H1 (cell line): Measurements from ENCODE around the gene SLC12A7. TPM values are rescaled to one million over a fixed set of nuclear protein-coding genes. Genes with fewer than 3 reads are reported as not detected.

Experiments used
- CTCF ChIA-PET: fragments of 300-600 bp; sonication (Branson Sonifier 250); formaldehyde crosslinking; loops from one replicate; lab custom pipeline; 2021; ENCODE audit not compliant: partially characterized antibody; lab: Charles Lee
- POLR2A ChIA-PET: fragments of 300-600 bp; sonication (Branson Sonifier 250); formaldehyde crosslinking; loops from one replicate; lab custom pipeline; 2021; ENCODE audit warnings: inconsistent platforms; ENCODE audit not compliant: partially characterized antibody; lab: Charles Lee
- DNase-seq, 2 experiments: peaks; one replicate each; pipeline versions ENCODE4 v3.0.0 to v3.0.0-alpha.2; 2010 to 2022; ENCODE audit warnings: low spot score in 2 of 2, low read depth in 1 of 2, mixed read lengths in 1 of 2
- FAIRE-seq: peaks from 2 replicates; lab custom pipeline; 2011; peaks lifted over from hg19 to GRCh38; lab: Jason Lieb, UNC
- H2AFZ ChIP-seq: 2 replicates; pipeline ENCODE4 v1.8.1; 2012; ENCODE audit warnings: low read length, inconsistent platforms
- H2AK5ac ChIP-seq: 2 replicates; pipeline ENCODE4 v1.6.1; 2013; ENCODE audit warnings: low read depth, low read length
- H2BK120ac ChIP-seq: replicated peaks from 2 replicates; pipeline ENCODE3; 2013; ENCODE audit warnings: low read depth, low read length, inconsistent platforms
- H2BK12ac ChIP-seq: 2 replicates; pipeline ENCODE4 v1.6.1; 2013; ENCODE audit warnings: low read depth, low read length
- H2BK15ac ChIP-seq: 2 replicates; pipeline ENCODE4 v1.6.1; 2013; ENCODE audit warnings: low read length
- H2BK20ac ChIP-seq: 2 replicates; pipeline ENCODE4 v1.6.1; 2013; ENCODE audit warnings: low read length
- H2BK5ac ChIP-seq: 2 replicates; pipeline ENCODE4 v1.6.1; 2013; ENCODE audit warnings: low read depth, low read length
- H3K14ac ChIP-seq: 2 replicates; pipeline ENCODE4 v1.6.1; 2013; ENCODE audit warnings: inconsistent platforms; ENCODE audit not compliant: insufficient read length
- H3K18ac ChIP-seq: 2 replicates; pipeline ENCODE4 v1.6.1; 2013; ENCODE audit warnings: low read length; ENCODE audit errors: extremely low read depth
- H3K23ac ChIP-seq: 2 replicates; pipeline ENCODE4 v1.6.1; 2013; ENCODE audit warnings: inconsistent platforms; ENCODE audit not compliant: insufficient read length
- H3K23me2 ChIP-seq: 2 replicates; pipeline ENCODE4 v1.6.1; 2013; ENCODE audit warnings: low read depth, low read length
- H3K27ac ChIP-seq: 2 replicates; pipeline ENCODE4 v1.6.1; 2011; ENCODE audit warnings: low read depth, low read length, inconsistent platforms
- H3K27me3 ChIP-seq, 4 experiments: replicated peaks in 1 of 4; 1 replicate in 1 of 4; 2 replicates in 3 of 4; pipeline versions ENCODE4 v1.6.1 to v1.8.1; 2011 to 2013; ENCODE audit warnings: low read length in 3 of 4, mild to moderate bottlenecking in 3 of 4, inconsistent platforms in 2 of 4, mixed read lengths in 2 of 4, moderate library complexity in 1 of 4; ENCODE audit not compliant: control insufficient read depth in 3 of 4, insufficient read depth in 3 of 4; ENCODE audit errors: extremely low read depth in 1 of 4
- H3K36me3 ChIP-seq, 4 experiments: 2 replicates each; pipeline versions ENCODE4 v1.6.1 to v1.8.1; 2011 to 2013; ENCODE audit warnings: mild to moderate bottlenecking in 4 of 4, low read length in 3 of 4, moderate library complexity in 2 of 4, control low read depth in 1 of 4, inconsistent platforms in 1 of 4; ENCODE audit not compliant: insufficient read depth in 4 of 4, control insufficient read depth in 2 of 4
- H3K4ac ChIP-seq: replicated peaks from 2 replicates; pipeline ENCODE3; 2013; ENCODE audit warnings: low read length, low read depth, mixed read lengths, inconsistent platforms; ENCODE audit not compliant: insufficient read length
- H3K4me1 ChIP-seq, 4 experiments: replicated peaks in 1 of 4; 1 replicate in 1 of 4; 2 replicates in 3 of 4; pipeline versions ENCODE4 v1.6.1 to v1.8.1; 2011 to 2013; ENCODE audit warnings: low read length in 3 of 4, inconsistent platforms in 2 of 4, mixed read lengths in 1 of 4; ENCODE audit not compliant: insufficient read depth in 4 of 4, control insufficient read depth in 3 of 4
- H3K4me2 ChIP-seq, 2 experiments: 2 replicates each; pipeline versions ENCODE4 v1.6.1 to v1.8.1; 2011 to 2013; ENCODE audit warnings: low read depth in 2 of 2, low read length in 2 of 2, control low read depth in 1 of 2, inconsistent platforms in 1 of 2, mild to moderate bottlenecking in 1 of 2; ENCODE audit not compliant: insufficient read depth in 1 of 2
- H3K4me3 ChIP-seq, 4 experiments: fragments of 200-600, 300-600 bp in 1 of 4; sonication (generic), shearing (Covaris generic), sonication (Bioruptor Twin) in 1 of 4; 2 replicates each; pipeline versions ENCODE4 v1.5.1 to v1.8.1; 2011 to 2016; ENCODE audit warnings: low read length in 4 of 4, low read depth in 3 of 4, control low read depth in 2 of 4, inconsistent platforms in 2 of 4, mild to moderate bottlenecking in 2 of 4, mixed read lengths in 1 of 4, moderate library complexity in 1 of 4; ENCODE audit not compliant: insufficient read depth in 2 of 4; ENCODE audit errors: extremely low read depth in 1 of 4
- H3K56ac ChIP-seq: replicated peaks from 2 replicates; pipeline ENCODE3; 2013; ENCODE audit warnings: low read depth, mild to moderate bottlenecking, mixed read lengths, low read length, inconsistent platforms; ENCODE audit not compliant: insufficient read length
- H3K79me1 ChIP-seq: 2 replicates; pipeline ENCODE4 v1.6.1; 2013; ENCODE audit warnings: low read depth, low read length, control low read depth
- H3K79me2 ChIP-seq, 2 experiments: 2 replicates each; pipeline versions ENCODE4 v1.6.1 to v1.8.1; 2012 to 2013; ENCODE audit warnings: low read length in 2 of 2, mild to moderate bottlenecking in 2 of 2, inconsistent platforms in 1 of 2; ENCODE audit not compliant: insufficient read depth in 2 of 2, control insufficient read depth in 1 of 2
- H3K9ac ChIP-seq, 4 experiments: replicated peaks in 1 of 4; 1 replicate in 1 of 4; 2 replicates in 3 of 4; pipeline versions ENCODE4 v1.6.1 to v1.8.1; 2011 to 2013; ENCODE audit warnings: low read depth in 3 of 4, low read length in 3 of 4, control low read depth in 2 of 4, mild to moderate bottlenecking in 2 of 4, moderate library complexity in 2 of 4, inconsistent platforms in 1 of 4; ENCODE audit errors: extremely low read depth in 1 of 4
- H3K9me3 ChIP-seq, 2 experiments: 2 replicates each; pipeline versions ENCODE4 v1.6.1 to v1.8.1; 2012 to 2013; ENCODE audit warnings: mild to moderate bottlenecking in 2 of 2, moderate library complexity in 2 of 2, control low read depth in 1 of 2, inconsistent platforms in 1 of 2, low read depth in 1 of 2, low read length in 1 of 2, mixed read lengths in 1 of 2; ENCODE audit not compliant: insufficient read depth in 2 of 2
- H4K20me1 ChIP-seq, 2 experiments: replicated peaks in 1 of 2; 2 replicates each; pipeline versions ENCODE3 to v1.8.1; 2011 to 2013; ENCODE audit warnings: inconsistent platforms in 2 of 2, low read length in 2 of 2, mild to moderate bottlenecking in 1 of 2; ENCODE audit not compliant: insufficient read depth in 2 of 2, control insufficient read depth in 1 of 2
- H4K5ac ChIP-seq: 2 replicates; pipeline ENCODE4 v1.6.1; 2013; ENCODE audit warnings: low read length, low read depth, mixed read lengths, inconsistent platforms; ENCODE audit not compliant: insufficient read length
- H4K8ac ChIP-seq: 2 replicates; pipeline ENCODE4 v1.8.0; 2013; ENCODE audit warnings: mild to moderate bottlenecking, moderate library complexity, low read length, inconsistent platforms; ENCODE audit not compliant: insufficient read depth; ENCODE audit errors: extremely low read depth
- H4K91ac ChIP-seq: replicated peaks from 2 replicates; pipeline ENCODE3; 2013; ENCODE audit warnings: low read length, mixed read lengths, inconsistent platforms; ENCODE audit not compliant: insufficient read length
- CHD2 ChIP-seq: IDR thresholded peaks from 2 replicates; pipeline ENCODE4 v1.6.1; 2012; ENCODE audit warnings: low read length, improper control_type of control experiment
- CREB1 ChIP-seq: IDR thresholded peaks from 2 replicates; pipeline ENCODE4 v1.6.1; 2012; ENCODE audit warnings: inconsistent platforms
- KDM4A ChIP-seq: IDR thresholded peaks from one replicate; pipeline ENCODE4 v1.7.1; 2012; ENCODE audit warnings: low read depth, mild to moderate bottlenecking, moderate library complexity, low read length, inconsistent platforms; ENCODE audit not compliant: severe bottlenecking
- SAP30 ChIP-seq: fragments of 300-600 bp; sonication (generic); IDR thresholded peaks from 2 replicates; pipeline ENCODE4 v1.7.1; 2012; ENCODE audit warnings: low read length, moderate library complexity, mild to moderate bottlenecking, inconsistent platforms; ENCODE audit not compliant: insufficient read depth, insufficient replicate concordance
- TEAD4 ChIP-seq: IDR thresholded peaks from 2 replicates; pipeline ENCODE4 v1.6.1; 2012; ENCODE audit warnings: low read depth, low read length, inconsistent platforms, mixed read lengths
- WGBS, 2 experiments: shearing (Covaris generic) in 1 of 2; methylation state at CpG; one replicate each; pipeline versions ENCODE4 v1.1.6 to v1.1.7; 2013 to 2015; ENCODE audit warnings: low lambda C conversion rate in 2 of 2, mixed read lengths in 2 of 2, inconsistent platforms in 1 of 2, low coverage in 1 of 2, missing lambda C conversion rate in 1 of 2; ENCODE audit not compliant: insufficient replicate concordance in 2 of 2, insufficient coverage in 1 of 2, insufficient read length in 1 of 2; ENCODE audit errors: extremely low coverage in 1 of 2, missing lambda C conversion rate in 1 of 2; 5-methylcytosine and 5-hydroxymethylcytosine counted together
- polyA plus RNA-seq, 7 experiments: library from polyadenylated mRNA; depleted of rRNA in 3 of 7; stranded (reverse) in 5 of 7; unstranded in 2 of 7; fragments of >200 nt in 5 of 7; fragments of 200-250 nt in 2 of 7; gene quantifications; 1 replicate in 5 of 7; 2 replicates in 1 of 7; 4 replicates in 1 of 7; pipeline versions ENCODE4 v1.2.1 to v1.2.3, GENCODE V29; 2011 to 2013; ENCODE audit warnings: missing spikeins in 2 of 7, mixed read lengths in 2 of 7
- total RNA-seq: library from RNA; stranded (reverse); fragmentation: NEBNext Ultra II Directional; extraction: Animal tissue kit (Norgen Biotek cat#: 25700); gene quantifications from 2 replicates; pipeline ENCODE4 v1.2.1, GENCODE V29; 2021

The SLC12A7 gene
- total and polyA plus RNA-seq, 2 of the 8 experiments (the other 6 are each of a cell fraction or from before 2014, with no cell fraction given), result 23.5 to 39.7 TPM

DNA sequence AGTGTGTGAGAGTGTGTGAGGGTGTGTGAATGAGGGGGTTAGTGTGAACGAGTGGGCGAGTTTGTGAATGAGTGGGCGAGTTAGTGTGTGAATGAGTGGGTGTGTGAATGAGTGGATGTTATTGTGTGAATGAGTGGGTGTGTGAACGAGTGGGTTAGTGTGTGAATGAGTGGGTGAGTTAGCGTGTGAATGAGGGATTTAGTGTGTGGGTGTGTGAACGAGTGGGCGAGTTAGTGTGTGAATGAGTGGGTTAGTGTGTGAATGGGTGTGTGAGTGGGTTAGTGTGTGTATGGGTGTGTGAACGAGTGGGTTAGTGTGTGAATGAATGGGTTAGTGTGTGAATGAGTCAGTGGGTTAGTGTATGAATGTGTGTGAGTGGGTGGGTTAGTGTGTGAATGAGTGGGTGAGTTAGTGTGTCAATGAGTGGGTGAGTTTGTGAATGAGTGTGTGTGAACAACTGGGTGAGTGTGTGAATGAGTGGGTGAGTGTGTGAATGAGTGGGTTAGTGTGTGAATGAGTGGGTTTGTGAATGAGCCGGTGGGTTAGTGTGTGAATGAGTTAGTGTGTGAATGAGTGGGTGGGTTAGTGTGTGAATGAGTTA is 65.8 kb downstream of the SLC12A7 start:
- no peak overlapping the region for H3K4ac ChIP-seq
- H4K91ac ChIP-seq, result no peak overlapping the region
- no peaks in the 10 kb centered on the region for H3K79me2 ChIP-seq
- H4K5ac ChIP-seq, result no peak overlapping the region
- H3K4me2 ChIP-seq, result no peak overlapping the region
- H3K79me1 ChIP-seq, result no peaks in the 10 kb centered on the region
- no peak overlapping the region for H2AFZ ChIP-seq
- no peak overlapping the region for H2BK20ac ChIP-seq
- H3K4me3 ChIP-seq, result no peak overlapping the region
- CTCF ChIA-PET, result no interaction called here
- peaks cover 74% of the 10 kb centered on the region; the same call in 1 of the 2 replicates for H3K23me2 ChIP-seq
- H2BK5ac ChIP-seq, result no peak overlapping the region
- no peak overlapping the region for H4K8ac ChIP-seq
- POLR2A ChIA-PET, result no interaction called here
- DNase-seq (peak in 1 of 2 experiments; percentile 1), FAIRE-seq (no peak)
- TF ChIP-seq CHD2 (no peak), TEAD4 (no peak), CREB1 (no peak), KDM4A (no peak), SAP30 (no peak)
- H2BK120ac ChIP-seq, result no peak overlapping the region
- no peak overlapping the region for H2AK5ac ChIP-seq
- no peaks in the 10 kb centered on the region; a peak in 1 of 7 replicates for H3K4me1 ChIP-seq
- no peak overlapping the region for H3K23ac ChIP-seq
- H3K56ac ChIP-seq, result peak overlapping the region; percentile 46
- H3K27me3 ChIP-seq, result no peaks in the 10 kb centered on the region
- no peak overlapping the region for H3K27ac ChIP-seq
- H3K9ac ChIP-seq, result no peak overlapping the region
- H3K18ac ChIP-seq, result no peak overlapping the region
- 0 out of 2 replicates have a peak overlapping the region, but pooled peaks have one; percentile 29 for H2BK15ac ChIP-seq
- H3K9me3 ChIP-seq, result peaks cover 0 to 39% of the 10 kb centered on the region in 2 experiments; a peak in 3 of 4 replicates
- 84 to 100% methylated on average over 9 of the region's 9 CpGs for WGBS, 2 experiments
- no peak overlapping the region for H2BK12ac ChIP-seq
- peaks cover 0 to 17% of the 10 kb centered on the region in 2 experiments for H4K20me1 ChIP-seq
- peaks cover 0 to 7% (median under 1%) of the 10 kb centered on the region in 4 experiments; a peak in 3 of 8 replicates for H3K36me3 ChIP-seq
- no peak overlapping the region for H3K14ac ChIP-seq
